ENCODE data around the gene NGRN.

DNA sequence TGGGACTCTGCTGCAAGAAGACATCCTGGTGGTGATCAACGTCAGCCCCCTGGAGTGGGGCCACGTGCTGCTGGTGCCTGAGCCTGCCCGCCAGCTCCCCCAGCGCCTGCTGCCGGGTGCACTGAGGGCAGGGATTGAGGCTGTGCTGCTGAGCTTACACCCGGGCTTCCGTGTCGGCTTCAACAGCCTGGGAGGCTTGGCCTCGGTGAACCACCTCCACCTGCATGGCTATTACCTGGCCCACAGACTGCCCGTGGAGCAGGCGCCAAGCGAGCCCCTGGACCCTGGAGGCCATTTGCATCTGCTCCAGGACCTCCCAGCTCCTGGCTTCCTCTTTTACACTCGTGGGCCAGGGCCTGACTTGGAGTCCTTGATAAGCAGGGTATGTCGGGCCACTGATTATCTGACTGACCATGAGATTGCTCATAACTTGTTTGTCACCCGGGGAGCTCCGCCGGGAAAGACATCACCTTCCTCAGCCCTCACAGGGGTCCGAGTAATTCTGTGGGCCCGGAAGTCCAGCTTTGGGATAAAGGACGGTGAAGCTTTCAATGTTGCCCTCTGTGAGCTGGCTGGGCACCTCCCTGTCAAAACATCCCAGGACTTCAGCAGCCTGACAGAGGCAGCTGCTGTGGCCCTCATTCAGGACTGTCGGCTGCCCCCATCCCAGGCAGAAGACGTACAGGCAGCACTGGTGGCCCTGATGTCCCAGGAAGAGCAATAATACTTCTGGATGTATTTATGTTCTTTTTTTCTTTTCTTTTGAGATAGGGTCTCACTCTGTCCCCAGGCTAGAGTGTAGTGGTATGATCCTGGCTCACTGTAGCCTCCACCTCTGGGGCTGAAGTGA is 23.9 kb upstream of the NGRN start:
- TF ChIP-seq, protein P1, sequence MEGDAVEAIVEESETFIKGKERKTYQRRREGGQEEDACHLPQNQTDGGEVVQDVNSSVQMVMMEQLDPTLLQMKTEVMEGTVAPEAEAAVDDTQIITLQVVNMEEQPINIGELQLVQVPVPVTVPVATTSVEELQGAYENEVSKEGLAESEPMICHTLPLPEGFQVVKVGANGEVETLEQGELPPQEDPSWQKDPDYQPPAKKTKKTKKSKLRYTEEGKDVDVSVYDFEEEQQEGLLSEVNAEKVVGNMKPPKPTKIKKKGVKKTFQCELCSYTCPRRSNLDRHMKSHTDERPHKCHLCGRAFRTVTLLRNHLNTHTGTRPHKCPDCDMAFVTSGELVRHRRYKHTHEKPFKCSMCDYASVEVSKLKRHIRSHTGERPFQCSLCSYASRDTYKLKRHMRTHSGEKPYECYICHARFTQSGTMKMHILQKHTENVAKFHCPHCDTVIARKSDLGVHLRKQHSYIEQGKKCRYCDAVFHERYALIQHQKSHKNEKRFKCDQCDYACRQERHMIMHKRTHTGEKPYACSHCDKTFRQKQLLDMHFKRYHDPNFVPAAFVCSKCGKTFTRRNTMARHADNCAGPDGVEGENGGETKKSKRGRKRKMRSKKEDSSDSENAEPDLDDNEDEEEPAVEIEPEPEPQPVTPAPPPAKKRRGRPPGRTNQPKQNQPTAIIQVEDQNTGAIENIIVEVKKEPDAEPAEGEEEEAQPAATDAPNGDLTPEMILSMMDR (IDR thresholded peaks at IDR 0.05) = no peak
- TF ChIP-seq ZFX (IDR thresholded peaks at IDR 0.05; ENCODE audit: borderline replicate concordance) = no peak
